Muscle layer of colon (tissue), 2 donors: ENCODE data around the gene SH3RF3.

Source experiments
- H3K27ac ChIP-seq: one replicate; pipeline ENCODE4 v1.7.0; 2013; ENCODE audit warnings: low read depth, mild to moderate bottlenecking, low read length, moderate library complexity
- H3K27me3 ChIP-seq, 2 donors: one replicate each; pipeline ENCODE4 v1.7.0; 2013; ENCODE audit warnings: low read length in 2 of 2, mild to moderate bottlenecking in 2 of 2; ENCODE audit not compliant: insufficient read depth in 2 of 2, control insufficient read depth in 1 of 2
- H3K36me3 ChIP-seq: one replicate; pipeline ENCODE4 v1.7.0; 2013; ENCODE audit warnings: mild to moderate bottlenecking, low read length; ENCODE audit not compliant: insufficient read depth
- H3K4me1 ChIP-seq: one replicate; pipeline ENCODE4 v1.7.0; 2013; ENCODE audit warnings: mild to moderate bottlenecking, low read length; ENCODE audit not compliant: insufficient read depth
- H3K4me3 ChIP-seq, 2 donors: one replicate each; pipeline ENCODE4 v1.7.0; 2013; ENCODE audit warnings: low read length in 2 of 2, low read depth in 1 of 2, mild to moderate bottlenecking in 1 of 2, moderate library complexity in 1 of 2
- H3K9ac ChIP-seq: one replicate; pipeline ENCODE4 v1.7.0; 2013; ENCODE audit warnings: low read length
- H3K9me3 ChIP-seq: one replicate; pipeline ENCODE4 v1.7.0; 2013; ENCODE audit warnings: mild to moderate bottlenecking, low read length
- donor health status: abdominal sarcoma.
- donor health status: Adenocarcinoma of cecum.

Gene SH3RF3

DNA sequence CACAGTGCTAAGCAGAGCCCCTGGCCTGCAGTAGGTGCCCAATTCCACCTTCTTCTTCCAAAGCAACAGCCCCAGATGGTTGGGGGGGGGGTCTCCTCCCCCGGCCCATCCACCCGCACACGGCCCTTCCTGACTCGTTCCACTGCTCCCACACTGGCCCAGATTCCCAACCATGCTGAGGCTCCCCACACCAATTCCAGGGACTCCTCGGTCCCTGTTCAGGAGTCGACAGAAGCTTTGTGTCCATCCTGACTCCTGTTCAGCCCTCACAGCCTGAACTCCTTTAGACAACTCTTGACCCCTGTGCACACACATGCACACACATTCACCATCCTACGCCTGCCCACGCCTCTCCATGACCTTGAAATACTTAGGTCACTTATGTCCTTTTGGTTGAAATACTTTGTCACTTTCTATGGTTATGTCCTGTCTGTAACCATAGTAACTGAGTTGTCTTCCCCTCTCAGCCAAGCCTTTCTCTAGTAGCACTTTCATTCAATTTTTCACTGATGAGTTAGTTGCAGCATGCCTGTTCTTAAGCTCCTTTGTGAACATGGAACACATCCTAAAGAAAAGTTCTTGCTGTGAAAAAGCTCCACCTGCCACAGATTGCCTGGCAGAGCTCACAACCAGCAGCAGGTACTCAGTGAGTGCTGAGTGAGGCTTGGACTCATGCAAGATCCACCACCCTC lies 258.9 kb downstream of the SH3RF3 start:
- peaks cover 6% of the 10 kb centered on the region for H3K4me1 ChIP-seq
- no peaks in the 10 kb centered on the region for H3K9me3 ChIP-seq
- H3K9ac ChIP-seq: no peak overlapping the region
- no peaks in the 10 kb centered on the region for H3K36me3 ChIP-seq
- H3K27me3 ChIP-seq: no peaks in the 10 kb centered on the region
- H3K4me3 ChIP-seq: no peak overlapping the region
- no peak overlapping the region for H3K27ac ChIP-seq

GRCh38 chr2:109391243-109391642 lies 262.2 kb downstream of the SH3RF3 start:
- Histone ChIP-seq H3K4me3 (no peak overlapping the region), H3K4me1 (no peaks in the 10 kb centered on the region), H3K9me3 (no peaks in the 10 kb centered on the region), H3K27me3 (no peaks in the 10 kb centered on the region), H3K27ac (no peak overlapping the region), H3K9ac (no peak overlapping the region), H3K36me3 (no peaks in the 10 kb centered on the region)

- no peak overlapping the region for H3K9ac ChIP-seq
- no peaks in the 10 kb centered on the region for H3K27me3 ChIP-seq
- no peak overlapping the region for H3K27ac ChIP-seq
- H3K4me3 ChIP-seq: no peak overlapping the region
- no peaks in the 10 kb centered on the region for H3K9me3 ChIP-seq
- no peaks in the 10 kb centered on the region for H3K4me1 ChIP-seq
- H3K36me3 ChIP-seq: no peaks in the 10 kb centered on the region
Observed at GRCh38 chr2:109392140-109392539, 263.1 kb downstream of the SH3RF3 start.

- H3K9ac ChIP-seq: no peak overlapping the region
Observed at GRCh38 chr2:109392816-109393661, 264.0 kb downstream of the SH3RF3 start.

DNA sequence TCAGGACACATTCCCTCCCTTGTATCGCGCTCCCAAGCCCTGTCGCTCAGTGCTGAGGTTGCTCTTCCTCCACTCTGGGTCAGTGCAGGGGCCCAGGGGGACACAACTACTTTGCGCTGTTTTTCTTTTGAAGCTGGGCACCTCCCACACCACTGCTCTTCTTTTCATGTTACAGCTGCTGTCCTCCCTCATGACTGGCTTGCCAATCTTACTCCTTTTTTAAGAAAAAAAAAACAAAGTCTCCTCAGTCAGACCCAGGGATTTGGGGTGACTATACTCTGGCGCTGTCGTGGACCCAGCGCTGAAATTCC lies 264.6 kb downstream of the SH3RF3 start:
- no peaks in the 10 kb centered on the region for H3K4me1 ChIP-seq

More at GRCh38 chr2:109392816-109393661, 264.0 kb downstream of the SH3RF3 start:
- no peaks in the 10 kb centered on the region for H3K36me3 ChIP-seq
- no peaks in the 10 kb centered on the region for H3K9me3 ChIP-seq
- no peak overlapping the region for H3K27ac ChIP-seq
- no peak overlapping the region for H3K4me3 ChIP-seq
- no peaks in the 10 kb centered on the region for H3K4me1 ChIP-seq
- no peaks in the 10 kb centered on the region for H3K27me3 ChIP-seq

DNA sequence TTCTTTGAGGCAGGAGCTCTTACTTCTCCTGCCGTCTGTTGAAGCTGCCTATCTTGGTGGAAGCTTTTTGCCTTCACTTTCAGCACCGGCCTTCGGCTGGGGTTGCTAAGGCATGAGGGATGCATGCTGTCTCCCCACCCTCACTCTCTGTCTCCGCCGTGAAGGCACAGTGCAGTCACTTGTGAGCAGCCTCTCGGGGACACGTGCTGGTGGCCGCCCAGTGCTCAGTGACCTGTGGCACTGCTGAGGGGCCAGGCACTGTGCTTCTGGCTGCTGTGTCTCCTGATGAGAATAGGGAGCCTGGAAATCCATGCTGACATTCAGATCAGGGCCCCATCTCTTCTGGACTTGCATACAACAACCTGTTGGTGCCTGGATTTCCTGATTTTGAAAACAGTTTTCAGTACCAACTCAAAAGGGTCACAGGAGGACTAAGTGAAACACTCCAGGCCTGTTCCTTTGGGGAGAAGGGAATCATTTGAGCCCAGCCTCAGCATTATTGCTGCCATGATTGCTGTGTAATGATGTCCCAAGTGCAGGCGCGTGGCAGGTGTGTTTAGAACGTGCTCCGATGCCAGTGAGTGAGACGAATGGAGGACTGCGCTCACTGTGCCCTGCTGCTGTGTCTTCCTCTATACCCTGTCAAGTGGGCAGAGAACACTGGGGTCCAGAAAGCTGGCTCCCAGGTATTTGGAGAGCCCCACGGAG lies 266.6 kb downstream of the SH3RF3 start:
- Histone ChIP-seq H3K9me3 (no peaks in the 10 kb centered on the region), H3K4me1 (no peaks in the 10 kb centered on the region), H3K36me3 (no peaks in the 10 kb centered on the region), H3K4me3 (no peak overlapping the region), H3K27me3 (no peaks in the 10 kb centered on the region), H3K9ac (no peak overlapping the region), H3K27ac (no peak overlapping the region)

More for the DNA sequence above, 264.6 kb downstream of the SH3RF3 start:
- Histone ChIP-seq H3K27ac (no peak overlapping the region), H3K4me3 (no peak overlapping the region), H3K27me3 (no peaks in the 10 kb centered on the region), H3K36me3 (no peaks in the 10 kb centered on the region), H3K9ac (no peak overlapping the region), H3K9me3 (no peaks in the 10 kb centered on the region)

DNA sequence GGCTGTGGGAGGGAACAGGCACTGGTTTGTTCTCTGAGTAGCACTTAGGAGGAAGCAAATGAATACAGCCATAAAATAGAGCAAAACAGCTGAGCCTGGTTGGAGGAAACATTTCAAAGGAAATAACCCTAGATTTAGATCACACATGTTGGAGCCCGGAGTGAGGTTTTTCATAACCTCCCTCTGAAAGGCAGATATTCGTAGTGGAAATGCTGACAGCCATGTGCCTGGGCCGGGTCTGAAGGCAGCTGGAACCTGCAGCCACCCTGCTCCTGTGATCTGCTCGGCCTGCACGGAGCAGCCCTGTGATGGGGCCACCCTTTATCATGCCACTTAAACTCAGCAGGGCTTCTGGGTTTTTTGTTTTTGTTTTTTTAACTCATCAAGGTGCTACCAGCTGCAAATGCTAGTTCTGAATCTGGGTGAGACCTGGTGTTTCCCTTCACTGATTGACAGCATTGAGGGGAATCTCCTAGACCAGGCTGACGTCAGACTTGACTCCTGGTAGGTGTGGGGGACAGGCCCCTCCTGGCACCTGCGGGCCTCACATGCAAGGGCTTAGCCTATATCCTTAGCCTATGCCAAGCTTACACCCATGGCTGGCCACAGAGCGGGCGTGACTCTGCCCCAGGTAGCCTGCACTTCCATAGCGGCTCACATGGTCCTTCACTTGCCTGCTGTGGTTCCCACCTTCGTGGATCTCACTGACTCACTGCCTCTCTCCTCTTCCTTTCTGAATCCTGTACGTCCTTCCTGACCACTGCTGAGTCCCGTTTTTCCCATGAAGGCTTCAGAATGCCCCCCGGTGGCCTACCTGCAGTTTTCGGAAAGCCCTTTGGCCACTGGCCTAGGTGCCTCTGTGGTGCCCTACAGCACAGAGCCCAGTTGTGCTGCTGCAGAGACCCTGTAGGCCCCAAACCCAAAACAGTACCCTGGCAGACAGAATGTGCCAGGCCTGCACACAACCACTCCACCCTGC lies 267.5 kb downstream of the SH3RF3 start:
- Histone ChIP-seq H3K9ac (no peak overlapping the region), H3K4me1 (no peaks in the 10 kb centered on the region), H3K4me3 (no peak overlapping the region), H3K27me3 (no peaks in the 10 kb centered on the region), H3K9me3 (no peaks in the 10 kb centered on the region), H3K27ac (no peak overlapping the region), H3K36me3 (no peaks in the 10 kb centered on the region)

DNA sequence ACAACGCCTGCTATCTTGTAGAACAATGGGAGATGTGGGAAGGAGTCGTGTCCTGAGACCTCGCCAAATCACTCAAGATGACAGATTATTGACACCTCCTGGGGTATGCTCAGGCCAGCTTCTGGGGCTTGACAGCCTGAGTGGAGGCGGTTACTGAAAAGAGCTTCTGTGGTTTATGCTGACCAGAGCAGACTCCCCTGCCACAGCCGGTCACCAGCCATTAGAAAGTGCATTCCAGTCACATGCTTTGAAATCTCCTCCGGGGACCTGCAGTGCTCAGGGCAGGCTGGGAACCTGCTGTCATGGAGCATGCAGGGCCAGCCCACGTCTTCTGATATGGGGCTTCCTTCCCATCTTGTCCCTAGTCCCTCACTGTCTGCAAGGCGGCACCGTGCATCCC lies 268.9 kb downstream of the SH3RF3 start:
- Histone ChIP-seq H3K4me3 (no peak overlapping the region), H3K36me3 (no peaks in the 10 kb centered on the region), H3K9ac (no peak overlapping the region), H3K27me3 (no peaks in the 10 kb centered on the region), H3K4me1 (no peaks in the 10 kb centered on the region), H3K27ac (no peak overlapping the region), H3K9me3 (no peaks in the 10 kb centered on the region)

- Histone ChIP-seq H3K27me3 (no peaks in the 10 kb centered on the region), H3K36me3 (no peaks in the 10 kb centered on the region), H3K27ac (no peak overlapping the region), H3K4me1 (no peaks in the 10 kb centered on the region), H3K9me3 (no peaks in the 10 kb centered on the region), H3K4me3 (no peak overlapping the region), H3K9ac (no peak overlapping the region)
Observed at GRCh38 chr2:109398366-109399015, 269.5 kb downstream of the SH3RF3 start.

GRCh38 chr2:109399066-109399465 lies 270.1 kb downstream of the SH3RF3 start:
- Histone ChIP-seq H3K4me3 (no peak overlapping the region), H3K9me3 (no peaks in the 10 kb centered on the region), H3K27me3 (no peaks in the 10 kb centered on the region), H3K9ac (no peak overlapping the region), H3K27ac (no peak overlapping the region), H3K4me1 (no peaks in the 10 kb centered on the region), H3K36me3 (no peaks in the 10 kb centered on the region)
